ENCODE data around the gene CCDC167. TPM values are rescaled to one million over a fixed set of nuclear protein-coding genes. Genes with fewer than 3 reads are reported as not detected.

The CCDC167 gene
- total RNA-seq, 3 donors from 2014 or later (not counting 1 experiment from before 2014, with no cell fraction given): 10.2 to 27.4 (median 19.4) TPM

GRCh38 chr6:37478827-37479226 lies 20.9 kb downstream of the CCDC167 start:
- no peak overlapping the region for H3K4me3 Mint-ChIP-seq
- no peak overlapping the region for H3K4me3 ChIP-seq (ENCODE audit: low read length)
- peaks cover 0 to 4% of the 10 kb centered on the region in 2 donors for H3K4me1 Mint-ChIP-seq
- intact Hi-C loops (cut with micrococcal nuclease): no loop called here
- peaks cover 3% of the 10 kb centered on the region for H3K4me1 ChIP-seq (ENCODE audit: control insufficient read depth, insufficient read depth, low read length)
- ATAC-seq: no peak
- no peaks in the 10 kb centered on the region for H3K27me3 Mint-ChIP-seq (ENCODE audit: low read depth in 2 of 2)
- no peaks in the 10 kb centered on the region for H3K9me3 ChIP-seq (ENCODE audit: control insufficient read depth, insufficient read depth, low read length)
- WGBS (ENCODE audit: insufficient coverage): 98% methylated on average over 7 of the region's 7 CpGs
- H3K36me3 ChIP-seq (ENCODE audit: control insufficient read depth, insufficient read depth, low read length): peaks cover 89% of the 10 kb centered on the region
- TF ChIP-seq, protein P1, sequence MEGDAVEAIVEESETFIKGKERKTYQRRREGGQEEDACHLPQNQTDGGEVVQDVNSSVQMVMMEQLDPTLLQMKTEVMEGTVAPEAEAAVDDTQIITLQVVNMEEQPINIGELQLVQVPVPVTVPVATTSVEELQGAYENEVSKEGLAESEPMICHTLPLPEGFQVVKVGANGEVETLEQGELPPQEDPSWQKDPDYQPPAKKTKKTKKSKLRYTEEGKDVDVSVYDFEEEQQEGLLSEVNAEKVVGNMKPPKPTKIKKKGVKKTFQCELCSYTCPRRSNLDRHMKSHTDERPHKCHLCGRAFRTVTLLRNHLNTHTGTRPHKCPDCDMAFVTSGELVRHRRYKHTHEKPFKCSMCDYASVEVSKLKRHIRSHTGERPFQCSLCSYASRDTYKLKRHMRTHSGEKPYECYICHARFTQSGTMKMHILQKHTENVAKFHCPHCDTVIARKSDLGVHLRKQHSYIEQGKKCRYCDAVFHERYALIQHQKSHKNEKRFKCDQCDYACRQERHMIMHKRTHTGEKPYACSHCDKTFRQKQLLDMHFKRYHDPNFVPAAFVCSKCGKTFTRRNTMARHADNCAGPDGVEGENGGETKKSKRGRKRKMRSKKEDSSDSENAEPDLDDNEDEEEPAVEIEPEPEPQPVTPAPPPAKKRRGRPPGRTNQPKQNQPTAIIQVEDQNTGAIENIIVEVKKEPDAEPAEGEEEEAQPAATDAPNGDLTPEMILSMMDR (IDR thresholded peaks at IDR 0.05): no peak
- H3K27ac Mint-ChIP-seq: no peak overlapping the region
- H3K36me3 Mint-ChIP-seq: peaks cover 11% of the 10 kb centered on the region
- no peaks in the 10 kb centered on the region for H3K9me3 Mint-ChIP-seq
- DNase-seq: no peak
- no peak overlapping the region for H3K27ac ChIP-seq (ENCODE audit: low read length)
- H3K27me3 ChIP-seq (ENCODE audit: control insufficient read depth, insufficient read depth, low read length): no peaks in the 10 kb centered on the region

DNA sequence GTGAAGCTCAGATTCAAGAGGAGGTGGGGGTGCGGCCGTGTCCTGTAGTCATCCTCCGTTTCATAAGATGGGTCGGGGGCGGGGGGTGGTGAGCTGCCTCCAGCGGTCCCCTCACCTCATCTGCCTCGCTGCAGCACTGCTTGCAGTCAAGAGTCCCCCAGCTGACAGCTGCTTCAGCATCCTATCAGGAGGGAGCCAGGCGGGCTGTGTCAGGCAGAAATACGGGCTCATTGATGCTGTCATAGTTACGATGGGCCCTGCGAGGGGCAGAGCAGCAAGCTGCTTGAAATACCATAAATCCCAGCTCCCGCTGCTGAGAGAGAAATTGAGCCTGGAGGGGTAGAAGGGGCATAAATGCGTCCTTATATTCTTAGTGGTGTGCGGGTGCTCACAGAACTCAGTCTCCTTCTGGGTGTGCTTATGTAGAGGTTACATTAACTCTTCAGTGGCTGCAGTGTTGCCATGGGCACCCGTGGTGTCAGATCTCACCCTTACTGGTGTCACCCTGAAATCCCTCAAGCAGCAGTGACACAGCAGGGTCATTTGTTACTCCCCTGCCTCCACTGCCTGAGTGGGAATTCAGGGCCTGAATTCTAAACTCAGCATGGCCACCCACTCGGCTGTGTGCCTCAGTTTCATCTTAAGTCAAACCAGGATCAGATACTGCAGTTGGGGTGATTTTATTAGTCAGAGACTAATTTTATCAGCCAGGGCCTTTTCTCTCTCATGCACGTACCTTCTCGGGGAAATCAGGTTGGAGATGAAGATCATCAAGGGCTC lies 21.8 kb downstream of the CCDC167 start:
- H3K9me3 ChIP-seq (ENCODE audit: control insufficient read depth, insufficient read depth, low read length): no peaks in the 10 kb centered on the region
- H3K36me3 ChIP-seq (ENCODE audit: control insufficient read depth, insufficient read depth, low read length): peaks cover 90% of the 10 kb centered on the region
- TF ChIP-seq, protein P1 (IDR thresholded peaks at IDR 0.05): no peak
- Mint-ChIP-seq H3K36me3 (peaks cover 13% of the 10 kb centered on the region), H3K27me3 (ENCODE audit: low read depth in 2 of 2) (no peaks in the 10 kb centered on the region), H3K27ac (no peak overlapping the region), H3K9me3 (no peaks in the 10 kb centered on the region), H3K4me1 (peaks cover 0 to 4% of the 10 kb centered on the region in 2 donors), H3K4me3 (no peak overlapping the region)
- H3K4me3 ChIP-seq (ENCODE audit: low read length): no peak overlapping the region
- DNase-seq (no peak), ATAC-seq (no peak)
- H3K4me1 ChIP-seq (ENCODE audit: control insufficient read depth, insufficient read depth, low read length): no peaks in the 10 kb centered on the region
- no peaks in the 10 kb centered on the region for H3K27me3 ChIP-seq (ENCODE audit: control insufficient read depth, insufficient read depth, low read length)
- intact Hi-C loops (cut with micrococcal nuclease): no loop called here
- 90% methylated on average over 18 of the region's 18 CpGs for WGBS (ENCODE audit: insufficient coverage)
- no peak overlapping the region for H3K27ac ChIP-seq (ENCODE audit: low read length)

DNA sequence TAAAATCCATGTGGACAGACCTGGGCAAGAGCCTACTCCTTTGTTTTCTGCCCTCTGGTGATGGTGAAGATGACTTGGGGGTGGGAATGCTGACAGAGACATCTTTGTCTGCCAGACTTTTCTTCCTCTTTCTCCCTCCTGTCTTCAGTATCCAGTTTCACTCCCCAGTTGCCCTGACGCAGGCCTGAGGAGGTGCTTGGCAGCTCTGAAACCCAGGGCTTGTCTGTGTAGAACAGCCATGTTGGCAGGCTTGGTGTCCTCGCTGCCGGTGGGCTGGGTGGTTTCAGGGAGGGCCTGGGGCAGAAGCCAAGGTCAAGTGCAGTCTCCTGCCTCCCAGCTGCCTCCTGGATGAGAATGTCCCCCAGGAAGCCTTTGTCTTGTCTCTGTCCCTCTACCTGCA lies 22.5 kb downstream of the CCDC167 start:
- no peaks in the 10 kb centered on the region for H3K27me3 ChIP-seq (ENCODE audit: control insufficient read depth, insufficient read depth, low read length)
- intact Hi-C loops (cut with micrococcal nuclease): no loop called here
- Mint-ChIP-seq H3K4me3 (no peak overlapping the region), H3K27ac (no peak overlapping the region), H3K9me3 (no peaks in the 10 kb centered on the region), H3K4me1 (peaks cover 0 to 4% of the 10 kb centered on the region in 2 donors), H3K27me3 (ENCODE audit: low read depth in 2 of 2) (no peaks in the 10 kb centered on the region), H3K36me3 (peaks cover 13% of the 10 kb centered on the region)
- H3K4me1 ChIP-seq (ENCODE audit: control insufficient read depth, insufficient read depth, low read length): no peaks in the 10 kb centered on the region
- no peak overlapping the region for H3K27ac ChIP-seq (ENCODE audit: low read length)
- DNase-seq (no peak), ATAC-seq (no peak)
- WGBS (ENCODE audit: insufficient coverage): 96% methylated on average over 3 of the region's 3 CpGs
- H3K36me3 ChIP-seq (ENCODE audit: control insufficient read depth, insufficient read depth, low read length): peaks cover 91% of the 10 kb centered on the region
- TF ChIP-seq, protein P1 (IDR thresholded peaks at IDR 0.05): no peak
- no peak overlapping the region for H3K4me3 ChIP-seq (ENCODE audit: low read length)
- no peaks in the 10 kb centered on the region for H3K9me3 ChIP-seq (ENCODE audit: control insufficient read depth, insufficient read depth, low read length)

- Histone ChIP-seq H3K27ac (ENCODE audit: low read length) (no peak overlapping the region), H3K27me3 (ENCODE audit: control insufficient read depth, insufficient read depth, low read length) (no peaks in the 10 kb centered on the region), H3K36me3 (ENCODE audit: control insufficient read depth, insufficient read depth, low read length) (peaks cover 89% of the 10 kb centered on the region), H3K4me3 (ENCODE audit: low read length) (no peak overlapping the region), H3K4me1 (ENCODE audit: control insufficient read depth, insufficient read depth, low read length) (no peaks in the 10 kb centered on the region), H3K9me3 (ENCODE audit: control insufficient read depth, insufficient read depth, low read length) (no peaks in the 10 kb centered on the region)
- ATAC-seq: no peak
- Mint-ChIP-seq H3K27ac (no peak overlapping the region), H3K9me3 (no peaks in the 10 kb centered on the region), H3K27me3 (ENCODE audit: low read depth in 2 of 2) (no peaks in the 10 kb centered on the region), H3K36me3 (peaks cover 20% of the 10 kb centered on the region), H3K4me1 (peaks cover 0 to 4% of the 10 kb centered on the region in 2 donors), H3K4me3 (no peak overlapping the region)
- WGBS (ENCODE audit: insufficient coverage): 100% methylated on average over 4 of the region's 4 CpGs
- DNase-seq: no peak
- TF ChIP-seq, protein P1 (IDR thresholded peaks at IDR 0.05): no peak
- intact Hi-C loops (cut with micrococcal nuclease): no loop called here
These were observed 25.4 kb downstream of the CCDC167 start for GRCh38 chr6:37474316-37474715.
